ENCODE results near the gene RGS14.
A peak's percentile ranks its signal among the peaks of the same experiment; 100 is the strongest.
"Not testable (repeated sequence)": the region's sequence is repeated elsewhere in the genome, so short reads cannot be mapped to it uniquely, and the experiment has no call there.

The RGS14 gene

GRCh38 chr5:177346820-177347219 is 10.9 kb upstream of the RGS14 start:
- DNase-seq (ENCODE audit: low read depth in 3 of 3, low spot score in 1 of 3): no peak

GRCh38 chr5:177347699-177348098 is 10.0 kb upstream of the RGS14 start:
- DNase-seq (ENCODE audit: low read depth in 3 of 3, low spot score in 1 of 3): no peak

GRCh38 chr5:177349362-177349647 is 8.4 kb upstream of the RGS14 start:
- DNase-seq (ENCODE audit: low read depth in 3 of 3, low spot score in 1 of 3): no peak

GRCh38 chr5:177349762-177350161 is 8.0 kb upstream of the RGS14 start:
- no peak for DNase-seq (ENCODE audit: low read depth in 3 of 3, low spot score in 1 of 3)

GRCh38 chr5:177350776-177351391 is 6.8 kb upstream of the RGS14 start:
- DNase-seq (ENCODE audit: low read depth in 3 of 3, low spot score in 1 of 3): no peak

- peak; percentile 72 to 75 (median 74) for DNase-seq (ENCODE audit: low read depth in 3 of 3, low spot score in 1 of 3)
These were observed 6.1 kb upstream of the RGS14 start, which contains the start of gene LMAN2 for GRCh38 chr5:177351392-177352329. TSS of gene LMAN2 (minus strand) at chr5:177351668. CDS start at chr5:177351647, 21 bp downstream.

- DNase-seq (ENCODE audit: low read depth in 3 of 3, low spot score in 1 of 3): no peak
These were observed 4.6 kb upstream of the RGS14 start for GRCh38 chr5:177353093-177353492.

GRCh38 chr5:177354256-177354655 is 3.5 kb upstream of the RGS14 start:
- no peak for DNase-seq (ENCODE audit: low read depth in 3 of 3, low spot score in 1 of 3)

GRCh38 chr5:177354711-177355110 is 3.0 kb upstream of the RGS14 start:
- no peak for DNase-seq (ENCODE audit: low read depth in 3 of 3, low spot score in 1 of 3)

- DNase-seq (ENCODE audit: low read depth in 3 of 3, low spot score in 1 of 3): no peak
These were observed 2.4 kb upstream of the RGS14 start for GRCh38 chr5:177355162-177355867.

GRCh38 chr5:177355868-177356168 is 1.9 kb upstream of the RGS14 start:
- no peak for DNase-seq (ENCODE audit: low read depth in 3 of 3, low spot score in 1 of 3)

GRCh38 chr5:177356746-177357145 is 978 bp upstream of the RGS14 start:
- no peak for DNase-seq (ENCODE audit: low read depth in 3 of 3, low spot score in 1 of 3)

GRCh38 chr5:177357146-177357458 is 622 bp upstream of the RGS14 start:
- DNase-seq (ENCODE audit: low read depth in 3 of 3, low spot score in 1 of 3): no peak

- DNase-seq (ENCODE audit: low read depth in 3 of 3, low spot score in 1 of 3): no peak
These were observed 671 bp downstream of the RGS14 start for GRCh38 chr5:177358370-177358819.

- no peak for DNase-seq (ENCODE audit: low read depth in 3 of 3, low spot score in 1 of 3)
These were observed 1.7 kb downstream of the RGS14 start for GRCh38 chr5:177359451-177359851.

GRCh38 chr5:177359860-177360259 is 2.1 kb downstream of the RGS14 start:
- no peak for DNase-seq (ENCODE audit: low read depth in 3 of 3, low spot score in 1 of 3)

GRCh38 chr5:177360740-177361139 is 3.0 kb downstream of the RGS14 start:
- not testable (repeated sequence) for DNase-seq (ENCODE audit: low read depth in 3 of 3, low spot score in 1 of 3)

- DNase-seq (ENCODE audit: low read depth in 3 of 3, low spot score in 1 of 3): no peak
These were observed 3.9 kb downstream of the RGS14 start for GRCh38 chr5:177361418-177362291.

- no peak for DNase-seq (ENCODE audit: low read depth in 3 of 3, low spot score in 1 of 3)
These were observed 4.5 kb downstream of the RGS14 start for GRCh38 chr5:177362292-177362609.

GRCh38 chr5:177362610-177363507 is 5.1 kb downstream of the RGS14 start:
- DNase-seq (ENCODE audit: low read depth in 3 of 3, low spot score in 1 of 3): peak; percentile 29 to 62 (median 45)

Data from stimulated activated CD4-positive, alpha-beta T cell treated with anti-CD3 and anti-CD28 coated beads, TNF-alpha, amount 100 ng/mL, for 1 hour (primary cell).